Measurements from ENCODE around the gene HAGHL. TPM values are rescaled to one million over a fixed set of nuclear protein-coding genes. Genes with fewer than 3 reads are reported as not detected.
"Not testable (repeated sequence)": the region's sequence is repeated elsewhere in the genome, so short reads cannot be mapped to it uniquely, and the experiment has no call there.

Gene HAGHL
- total RNA-seq, 1 donor: 10.6 TPM

DNA sequence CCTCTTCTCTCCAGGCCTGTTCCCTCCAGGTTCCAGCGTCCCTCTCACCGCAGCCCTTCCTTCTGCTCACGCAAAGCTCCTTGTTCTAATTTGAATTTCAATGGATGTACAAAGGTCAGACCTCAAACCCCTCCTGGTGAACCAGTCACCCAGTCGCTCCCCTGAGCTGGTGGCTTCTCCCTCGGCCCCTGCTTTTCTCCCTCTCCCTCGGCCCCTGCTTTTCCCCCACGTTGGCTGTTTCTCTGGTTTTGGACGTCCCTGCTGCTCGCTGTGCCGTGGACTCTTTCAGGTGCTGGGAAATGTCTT lies 25.1 kb downstream of the HAGHL start:
- no peak overlapping the region for H3K4me3 ChIP-seq (ENCODE audit: low read depth, low read length)
- TF ChIP-seq, protein P1, sequence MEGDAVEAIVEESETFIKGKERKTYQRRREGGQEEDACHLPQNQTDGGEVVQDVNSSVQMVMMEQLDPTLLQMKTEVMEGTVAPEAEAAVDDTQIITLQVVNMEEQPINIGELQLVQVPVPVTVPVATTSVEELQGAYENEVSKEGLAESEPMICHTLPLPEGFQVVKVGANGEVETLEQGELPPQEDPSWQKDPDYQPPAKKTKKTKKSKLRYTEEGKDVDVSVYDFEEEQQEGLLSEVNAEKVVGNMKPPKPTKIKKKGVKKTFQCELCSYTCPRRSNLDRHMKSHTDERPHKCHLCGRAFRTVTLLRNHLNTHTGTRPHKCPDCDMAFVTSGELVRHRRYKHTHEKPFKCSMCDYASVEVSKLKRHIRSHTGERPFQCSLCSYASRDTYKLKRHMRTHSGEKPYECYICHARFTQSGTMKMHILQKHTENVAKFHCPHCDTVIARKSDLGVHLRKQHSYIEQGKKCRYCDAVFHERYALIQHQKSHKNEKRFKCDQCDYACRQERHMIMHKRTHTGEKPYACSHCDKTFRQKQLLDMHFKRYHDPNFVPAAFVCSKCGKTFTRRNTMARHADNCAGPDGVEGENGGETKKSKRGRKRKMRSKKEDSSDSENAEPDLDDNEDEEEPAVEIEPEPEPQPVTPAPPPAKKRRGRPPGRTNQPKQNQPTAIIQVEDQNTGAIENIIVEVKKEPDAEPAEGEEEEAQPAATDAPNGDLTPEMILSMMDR (IDR thresholded peaks at IDR 0.05; ENCODE audit: insufficient read depth, low read length): no peak
- DNase-seq (ENCODE audit: low read depth): no peak

DNA sequence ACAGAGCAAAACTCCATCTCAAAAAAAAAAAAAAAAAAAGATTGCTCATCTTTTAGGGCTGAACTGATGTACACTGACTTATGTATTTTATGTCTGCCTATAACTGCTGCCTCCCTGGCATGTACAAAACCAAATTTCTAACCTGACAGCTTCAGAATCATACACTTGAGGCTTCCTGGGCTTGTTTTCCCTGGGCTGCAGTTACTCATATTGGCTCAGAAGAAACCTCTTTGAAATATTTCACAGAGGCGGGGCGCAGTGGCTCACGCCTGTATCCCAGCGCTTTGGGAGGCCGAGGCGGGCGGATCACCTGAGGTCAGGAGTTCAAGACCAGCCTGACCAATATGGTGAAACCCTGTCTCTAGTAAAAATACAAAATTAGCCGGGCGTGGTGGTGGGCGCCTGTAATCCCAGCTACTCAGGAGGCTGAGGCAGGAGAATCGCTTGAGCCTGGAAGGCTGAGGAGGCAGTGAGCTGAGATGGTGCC lies 27.3 kb downstream of the HAGHL start:
- not testable (repeated sequence) for H3K4me3 ChIP-seq (ENCODE audit: low read depth, low read length); DNase-seq (ENCODE audit: low read depth)

DNA sequence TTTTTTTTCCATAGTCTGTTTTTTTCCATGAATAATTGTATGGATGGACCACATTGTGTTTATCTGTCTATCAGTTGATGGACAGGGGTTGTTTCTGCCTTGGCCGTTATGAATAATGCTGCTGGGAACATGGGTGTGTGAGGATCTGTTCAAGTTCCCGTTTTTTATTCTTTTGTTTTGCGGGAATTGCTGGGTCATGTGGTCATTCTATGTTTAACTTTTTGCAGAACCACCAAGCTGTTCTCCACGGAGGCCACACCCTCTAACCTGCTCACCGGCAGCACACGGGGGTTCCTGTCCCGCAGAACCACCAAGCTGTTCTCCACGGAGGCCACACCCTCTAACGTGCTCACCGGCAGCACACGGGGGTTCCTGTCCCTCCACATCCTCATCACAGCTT lies 27.8 kb downstream of the HAGHL start:
- no peak for DNase-seq (ENCODE audit: low read depth)
- H3K4me3 ChIP-seq (ENCODE audit: low read depth, low read length): no peak overlapping the region
- TF ChIP-seq, protein P1 (IDR thresholded peaks at IDR 0.05; ENCODE audit: insufficient read depth, low read length): no peak

DNA sequence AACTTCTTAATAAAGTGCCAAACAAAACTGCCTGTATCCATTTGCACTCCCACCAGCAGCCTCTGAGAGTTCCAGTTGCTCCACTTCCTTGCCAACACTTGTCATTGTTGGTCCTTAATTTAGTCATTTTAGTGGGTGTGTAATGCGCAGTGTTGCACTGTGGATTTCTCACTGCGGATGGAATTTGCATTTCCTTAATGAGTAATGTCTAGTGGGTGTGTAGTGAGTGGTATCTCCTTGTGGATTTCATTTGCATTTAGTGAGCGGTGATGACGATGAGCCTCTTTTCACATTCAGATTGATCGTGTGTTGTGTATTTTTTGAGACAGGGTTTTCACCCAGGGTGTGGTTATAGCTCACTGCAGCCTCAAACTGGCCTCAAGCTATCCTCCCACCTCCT lies 29.5 kb downstream of the HAGHL start:
- TF ChIP-seq, protein P1 (IDR thresholded peaks at IDR 0.05; ENCODE audit: insufficient read depth, low read length): no peak

DNA sequence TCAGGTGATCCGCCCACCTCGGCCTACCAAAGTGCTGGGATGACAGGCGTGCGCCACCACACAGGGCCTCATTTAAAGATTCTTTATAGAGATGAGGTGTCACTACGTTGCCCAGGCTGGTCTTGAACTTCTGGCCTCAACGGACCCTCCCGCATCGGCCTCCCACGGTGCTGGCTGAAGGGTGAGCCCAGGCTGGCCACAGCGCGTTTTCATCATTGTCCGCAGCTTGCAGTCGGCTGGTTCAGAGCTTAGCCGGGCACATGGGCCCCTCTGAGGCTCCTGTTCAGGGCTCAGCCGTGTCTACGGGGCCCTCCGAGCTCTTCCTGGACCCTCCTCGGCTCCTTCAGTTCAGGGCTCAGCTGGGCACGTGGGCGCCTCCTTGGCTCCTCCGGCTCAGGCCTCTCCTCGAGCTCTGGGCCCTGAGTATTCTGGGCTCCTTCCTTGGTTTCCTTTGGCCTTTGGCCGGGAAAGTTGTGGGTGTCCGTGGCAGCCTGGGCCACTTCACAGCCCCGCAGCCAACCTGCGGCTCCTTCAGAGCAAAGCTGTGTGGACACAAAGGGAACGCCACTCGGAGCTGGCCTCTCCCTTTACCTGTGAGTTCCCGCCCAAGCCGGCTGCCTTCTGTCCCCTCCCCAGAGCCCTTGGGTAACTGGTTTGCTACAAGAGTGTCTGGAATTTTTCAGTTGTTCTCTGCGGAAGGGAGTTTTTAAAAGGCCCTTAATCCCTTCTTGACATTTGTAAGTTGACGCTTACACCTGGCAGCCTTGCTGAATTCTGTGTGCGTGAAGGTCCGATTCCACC lies 32.4 kb downstream of the HAGHL start:
- TF ChIP-seq, protein P1 (IDR thresholded peaks at IDR 0.05; ENCODE audit: insufficient read depth, low read length): no peak
- no peak for DNase-seq (ENCODE audit: low read depth)
- H3K4me3 ChIP-seq (ENCODE audit: low read depth, low read length): no peak overlapping the region

More for the DNA sequence above, 29.5 kb downstream of the HAGHL start:
- no peak for DNase-seq (ENCODE audit: low read depth)
- H3K4me3 ChIP-seq (ENCODE audit: low read depth, low read length): no peak overlapping the region

DNA sequence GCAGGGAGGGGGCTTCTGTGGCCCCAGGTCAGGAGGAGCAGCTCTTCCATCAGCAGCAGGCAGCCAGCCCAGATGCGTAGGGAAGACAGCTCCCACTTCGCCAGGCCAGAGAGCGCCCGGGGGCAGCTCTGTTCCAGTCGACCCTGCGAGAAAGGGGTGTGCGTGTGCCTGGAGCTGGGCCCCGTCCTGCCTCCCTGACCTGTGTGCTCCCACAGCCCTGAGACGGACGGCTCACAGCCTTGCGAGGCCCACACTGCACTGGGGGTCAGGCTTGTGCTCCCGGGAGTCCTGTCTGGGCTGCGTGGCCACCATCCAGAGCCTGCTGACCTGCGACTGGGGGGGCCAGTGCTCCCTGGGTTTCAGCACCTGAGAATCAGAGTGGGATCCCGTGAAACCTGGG lies 33.2 kb downstream of the HAGHL start:
- TF ChIP-seq, protein P1 (IDR thresholded peaks at IDR 0.05; ENCODE audit: insufficient read depth, low read length): no peak
- no peak for DNase-seq (ENCODE audit: low read depth)
- H3K4me3 ChIP-seq (ENCODE audit: low read depth, low read length): no peak overlapping the region

DNA sequence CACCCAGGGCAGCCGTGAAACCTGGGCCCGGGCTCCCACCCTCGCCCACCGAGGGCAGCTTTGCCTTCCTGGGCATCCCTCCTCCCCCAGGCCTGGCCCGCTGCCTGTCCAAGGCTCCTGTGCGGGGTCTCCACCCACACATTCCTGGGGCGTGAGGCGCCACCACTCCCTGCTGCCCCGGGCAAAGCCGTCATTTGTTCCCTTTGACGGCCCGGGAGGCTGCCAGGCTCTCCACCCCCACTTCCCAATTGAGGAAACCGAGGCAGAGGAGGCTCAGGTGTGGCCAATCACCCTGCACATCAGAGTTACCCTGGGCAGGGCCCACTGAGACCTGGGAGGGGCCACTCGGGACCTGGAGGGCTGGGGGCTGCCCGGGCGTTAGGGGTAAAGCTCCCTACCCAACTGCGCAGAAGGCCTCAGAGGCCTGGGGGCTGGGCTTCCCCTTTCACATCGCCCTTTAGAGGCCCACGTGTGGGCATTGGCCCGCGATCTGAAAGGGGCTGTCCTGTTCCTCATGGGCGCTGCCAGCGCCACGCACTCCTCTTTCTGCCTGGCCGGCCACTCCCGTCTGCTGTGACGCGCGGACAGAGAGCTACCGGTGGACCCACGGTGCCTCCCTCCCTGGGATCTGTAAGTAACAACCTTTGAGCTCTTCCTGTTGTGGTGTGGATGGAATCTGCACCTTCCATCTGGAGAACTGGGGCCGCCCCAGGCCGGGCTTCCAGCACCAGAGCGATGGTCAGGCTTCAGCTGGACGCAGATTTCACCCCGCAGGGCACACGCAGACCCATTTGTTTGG lies 33.8 kb downstream of the HAGHL start, which contains the start of gene MSLN:
Gene MSLN (plus strand): TSS at position 190 of the 799 bp plus-strand sequence. CDS start 1,947 bp downstream, outside the sequence.
- TF ChIP-seq, protein P1 (IDR thresholded peaks at IDR 0.05; ENCODE audit: insufficient read depth, low read length): no peak
- DNase-seq (ENCODE audit: low read depth): no peak
- H3K4me3 ChIP-seq (ENCODE audit: low read depth, low read length): no peak within 1 kb of the TSS

All from fibroblast of the aortic adventitia (primary cell).